ENCODE measurements around the gene HLA-DPB1.

Gene HLA-DPB1

DNA sequence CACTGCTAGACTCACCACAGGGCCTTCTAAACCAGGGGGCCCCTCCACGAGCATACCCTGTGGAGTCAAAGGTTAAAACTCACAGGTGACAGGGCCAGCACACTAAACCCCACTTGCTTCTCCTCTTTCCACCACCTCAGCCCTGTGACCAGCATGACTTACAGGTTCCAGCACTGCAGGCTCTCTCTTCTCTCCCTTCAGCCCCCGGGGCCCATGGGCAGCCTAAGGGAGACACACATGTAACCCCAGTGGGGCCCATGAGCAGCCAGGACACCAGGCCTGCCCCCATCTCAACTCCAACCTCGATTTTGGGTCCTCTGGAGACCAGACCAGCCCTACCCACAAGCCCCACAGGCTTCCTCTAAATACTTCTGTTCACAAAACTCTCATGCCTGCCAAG lies 28.0 kb downstream of the HLA-DPB1 start:
- H3K4me3 ChIP-seq (ENCODE audit: low read length), result no peak overlapping the region
- no peak for TF ChIP-seq ZNF274 (IDR thresholded peaks at IDR 0.05; ENCODE audit: low read depth, low read length)

DNA sequence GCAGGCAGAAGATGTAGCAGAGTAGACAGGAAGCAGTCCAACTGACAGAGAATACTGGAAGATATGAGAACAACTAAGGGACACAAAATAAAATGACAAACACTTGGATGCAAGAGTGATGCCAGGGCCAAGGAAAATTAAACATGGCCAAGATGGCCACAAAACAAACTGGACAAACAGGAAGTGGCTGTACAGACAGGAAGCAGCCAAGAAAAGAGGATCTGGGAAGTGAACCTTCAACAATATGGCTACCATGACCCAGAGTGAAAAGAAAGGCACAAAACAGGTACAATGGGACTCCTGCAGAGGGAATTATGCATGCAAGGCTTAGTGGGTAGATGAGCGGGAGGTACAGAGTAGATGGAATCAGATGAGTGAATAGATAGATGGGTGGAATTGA lies 29.1 kb downstream of the HLA-DPB1 start:
- H3K4me3 ChIP-seq (ENCODE audit: low read length), result no peak overlapping the region
- no peak for TF ChIP-seq ZNF274 (IDR thresholded peaks at IDR 0.05; ENCODE audit: low read depth, low read length)

DNA sequence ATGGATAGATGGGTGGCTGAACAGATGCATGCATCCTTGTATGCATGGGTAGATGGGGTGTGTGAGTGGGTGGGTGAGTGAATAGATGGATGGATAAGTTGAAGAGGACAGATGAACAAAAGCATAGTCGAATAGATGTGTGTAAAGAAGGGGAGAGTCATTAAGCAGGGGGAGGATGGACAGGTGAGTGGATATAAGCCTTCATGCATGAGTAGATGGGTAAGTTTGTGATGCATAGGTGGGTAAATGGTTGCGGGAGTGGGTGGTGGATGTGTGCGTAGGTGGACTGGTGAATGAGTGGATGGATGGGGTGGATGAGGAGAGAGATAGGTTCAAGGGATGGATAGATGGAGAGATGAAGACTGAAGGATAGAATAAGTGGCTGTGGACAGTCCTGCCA lies 29.6 kb downstream of the HLA-DPB1 start:
- H3K4me3 ChIP-seq (ENCODE audit: low read length), result no peak overlapping the region
- TF ChIP-seq ZNF274 (IDR thresholded peaks at IDR 0.05; ENCODE audit: low read depth, low read length), result no peak

DNA sequence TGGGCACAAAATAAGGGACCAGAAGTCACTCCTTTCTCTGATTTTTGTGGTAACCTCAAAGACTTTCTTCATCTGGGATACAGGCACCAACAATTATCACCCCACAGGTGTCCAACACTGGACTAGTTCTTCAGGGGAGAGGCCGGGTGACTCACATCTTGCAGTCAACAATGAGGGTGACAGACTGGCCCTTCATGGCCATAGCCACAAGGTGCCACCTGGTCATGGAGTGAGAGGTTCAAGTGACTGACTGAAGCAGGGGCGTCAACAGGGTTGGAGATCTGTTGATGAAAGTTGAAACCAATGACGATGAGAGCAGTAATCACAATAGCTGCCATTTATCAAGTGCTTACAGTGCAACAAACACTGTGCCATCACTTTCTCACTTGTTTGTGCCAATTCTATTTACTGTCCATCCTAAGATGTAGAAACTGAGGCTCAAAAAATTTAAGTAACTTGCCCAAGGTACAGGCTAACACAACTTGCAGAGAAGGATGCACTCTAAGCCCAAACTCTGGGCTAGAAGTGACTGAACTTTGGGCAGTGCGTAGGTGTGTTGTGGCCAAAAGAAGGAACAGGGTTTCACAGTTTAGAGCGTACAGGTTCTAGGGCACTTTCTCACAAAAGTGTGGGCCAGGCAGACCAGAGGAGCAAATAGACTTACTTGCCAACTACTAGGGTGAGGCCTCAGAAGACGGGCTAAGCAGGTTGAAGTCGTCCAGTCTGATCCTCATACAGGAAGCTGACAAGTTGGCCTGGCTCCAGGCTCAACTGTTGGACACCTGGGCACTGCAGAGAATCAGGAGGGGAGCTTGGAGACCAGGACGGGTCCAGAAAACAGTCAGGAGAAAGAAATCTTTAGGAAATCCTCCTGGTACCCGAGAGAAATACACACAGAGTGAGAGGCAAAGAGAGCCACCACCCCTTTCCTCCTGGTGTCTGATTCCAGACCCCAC lies 30.4 kb downstream of the HLA-DPB1 start:
- H3K4me3 ChIP-seq (ENCODE audit: low read length), result no peak overlapping the region
- TF ChIP-seq ZNF274 (IDR thresholded peaks at IDR 0.05; ENCODE audit: low read depth, low read length), result no peak

DNA sequence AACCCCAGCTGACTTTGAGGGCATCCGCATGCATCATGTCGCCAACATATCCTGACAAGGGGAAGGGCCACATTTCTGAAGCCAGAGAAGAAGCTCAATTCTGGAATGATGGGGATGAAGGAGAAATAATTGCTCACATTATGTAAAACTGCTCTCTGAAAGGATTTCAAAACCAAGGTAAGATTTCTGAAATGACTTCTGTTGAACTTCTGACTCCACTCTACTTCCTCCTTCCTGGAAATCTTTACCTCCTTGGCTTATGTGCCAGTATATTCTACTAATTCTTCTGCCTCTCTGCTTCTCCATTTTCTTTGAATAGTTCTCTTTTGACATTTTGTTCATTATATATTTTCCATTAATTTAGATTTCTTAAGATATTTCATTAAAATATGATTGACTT lies 31.9 kb downstream of the HLA-DPB1 start:
- TF ChIP-seq ZNF274 (IDR thresholded peaks at IDR 0.05; ENCODE audit: low read depth, low read length), result no peak

DNA sequence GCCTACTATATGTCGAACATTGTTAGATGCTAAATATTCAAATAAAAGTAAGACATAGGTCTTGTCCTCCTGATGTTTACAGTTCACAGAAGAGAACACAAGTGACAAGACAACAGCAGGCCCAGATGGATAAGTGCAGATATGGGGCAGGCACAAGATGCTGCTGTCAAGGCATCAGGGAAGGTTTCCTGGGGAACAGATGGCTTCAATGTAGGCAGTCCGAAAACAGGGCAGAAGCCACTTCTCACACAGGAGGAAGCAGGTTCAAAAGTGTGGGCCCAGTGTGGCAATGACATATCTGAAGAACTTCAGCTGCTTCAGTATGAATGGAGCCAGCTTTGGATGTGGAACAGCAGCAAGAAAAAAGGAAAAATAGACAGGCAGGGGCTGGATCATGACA lies 32.5 kb downstream of the HLA-DPB1 start:
- no peak for TF ChIP-seq ZNF274 (IDR thresholded peaks at IDR 0.05; ENCODE audit: low read depth, low read length)
- H3K4me3 ChIP-seq (ENCODE audit: low read length), result no peak overlapping the region

More for the DNA sequence above, 31.9 kb downstream of the HLA-DPB1 start:
- H3K4me3 ChIP-seq (ENCODE audit: low read length), result no peak overlapping the region

DNA sequence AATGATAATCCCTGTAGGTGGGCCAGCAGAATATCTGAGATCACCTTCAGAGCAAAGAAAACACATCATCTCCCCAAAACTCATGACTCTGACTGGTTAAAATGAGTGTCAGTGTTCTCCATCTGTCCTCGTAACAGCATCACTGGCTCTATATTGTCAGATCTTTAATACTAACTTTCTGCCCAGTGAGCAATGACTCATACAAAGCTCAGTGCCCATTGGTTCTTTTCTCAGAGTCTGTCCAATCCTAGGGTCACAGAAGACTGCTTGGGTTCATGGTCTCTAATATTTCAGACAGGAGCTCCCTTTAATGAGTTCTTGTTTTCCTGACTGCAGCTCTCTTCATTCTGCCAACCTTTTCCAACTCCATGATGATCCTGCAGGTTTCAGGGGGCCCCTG lies 36.4 kb downstream of the HLA-DPB1 start:
- no peak for TF ChIP-seq ZNF274 (IDR thresholded peaks at IDR 0.05; ENCODE audit: low read depth, low read length)

DNA sequence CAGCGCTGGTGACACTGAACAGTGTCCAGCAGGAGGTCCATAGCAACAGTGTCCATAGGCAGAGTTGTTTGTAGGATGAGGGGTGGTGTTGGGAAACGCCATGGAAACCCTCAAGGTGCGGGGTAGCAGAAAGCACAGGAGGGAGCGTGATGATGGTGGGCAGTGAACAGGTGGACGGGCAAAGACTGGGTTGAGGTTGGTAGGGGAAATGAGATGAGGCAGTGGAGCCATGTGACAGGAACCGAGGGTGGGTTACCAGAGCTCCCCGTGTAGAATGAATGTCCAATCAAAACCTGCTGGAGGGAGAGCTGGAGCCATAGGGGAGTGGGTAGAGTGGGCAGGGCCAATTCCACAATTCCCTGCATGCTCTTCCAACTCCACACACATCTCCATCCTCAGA lies 38.0 kb downstream of the HLA-DPB1 start:
- H3K4me3 ChIP-seq (ENCODE audit: low read length), result no peak overlapping the region
- TF ChIP-seq ZNF274 (IDR thresholded peaks at IDR 0.05; ENCODE audit: low read depth, low read length), result no peak

More for the DNA sequence above, 36.4 kb downstream of the HLA-DPB1 start:
- no peak overlapping the region for H3K4me3 ChIP-seq (ENCODE audit: low read length)

DNA sequence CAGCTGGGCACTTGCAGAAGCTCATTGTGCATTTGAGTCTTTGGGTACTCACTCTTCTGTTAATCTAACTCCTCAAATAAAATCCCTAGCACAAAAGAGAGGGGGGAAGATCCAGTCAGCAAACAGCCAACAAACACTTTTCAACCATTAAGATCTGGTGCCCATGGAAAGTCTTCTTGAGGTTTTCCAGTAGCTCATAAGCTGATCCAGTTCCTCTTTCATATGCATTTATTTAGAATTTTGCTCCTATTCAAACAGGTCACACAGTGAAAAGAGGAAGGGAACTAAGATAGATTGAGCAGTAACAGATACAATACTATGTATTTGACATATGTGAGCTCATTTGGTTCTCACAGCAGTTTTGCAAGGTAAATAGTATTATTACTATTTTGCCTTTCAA lies 38.6 kb downstream of the HLA-DPB1 start:
- no peak for TF ChIP-seq ZNF274 (IDR thresholded peaks at IDR 0.05; ENCODE audit: low read depth, low read length)

DNA sequence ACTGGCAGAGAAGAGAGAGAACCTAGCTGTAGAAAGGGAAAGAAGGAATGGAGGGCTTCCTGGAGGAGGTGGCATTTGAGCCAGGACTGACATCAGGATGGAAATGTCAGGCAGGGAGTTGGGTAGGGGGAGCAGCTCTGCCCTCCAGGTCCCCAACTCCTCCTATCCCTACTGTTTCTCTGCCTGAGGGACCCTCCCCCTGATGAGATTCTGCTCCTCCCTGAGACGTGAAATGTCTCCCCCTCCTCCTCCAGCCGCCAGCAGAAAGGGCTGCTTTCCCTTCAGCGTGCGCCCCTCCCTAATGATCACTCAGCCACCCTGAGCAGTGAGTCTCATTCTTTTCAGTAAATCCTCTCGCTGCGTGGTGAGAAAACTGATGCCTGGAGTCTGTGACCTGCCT lies 40.6 kb downstream of the HLA-DPB1 start:
- H3K4me3 ChIP-seq (ENCODE audit: low read length), result no peak overlapping the region
- no peak for TF ChIP-seq ZNF274 (IDR thresholded peaks at IDR 0.05; ENCODE audit: low read depth, low read length)

More for the DNA sequence above, 38.6 kb downstream of the HLA-DPB1 start:
- no peak overlapping the region for H3K4me3 ChIP-seq (ENCODE audit: low read length)

DNA sequence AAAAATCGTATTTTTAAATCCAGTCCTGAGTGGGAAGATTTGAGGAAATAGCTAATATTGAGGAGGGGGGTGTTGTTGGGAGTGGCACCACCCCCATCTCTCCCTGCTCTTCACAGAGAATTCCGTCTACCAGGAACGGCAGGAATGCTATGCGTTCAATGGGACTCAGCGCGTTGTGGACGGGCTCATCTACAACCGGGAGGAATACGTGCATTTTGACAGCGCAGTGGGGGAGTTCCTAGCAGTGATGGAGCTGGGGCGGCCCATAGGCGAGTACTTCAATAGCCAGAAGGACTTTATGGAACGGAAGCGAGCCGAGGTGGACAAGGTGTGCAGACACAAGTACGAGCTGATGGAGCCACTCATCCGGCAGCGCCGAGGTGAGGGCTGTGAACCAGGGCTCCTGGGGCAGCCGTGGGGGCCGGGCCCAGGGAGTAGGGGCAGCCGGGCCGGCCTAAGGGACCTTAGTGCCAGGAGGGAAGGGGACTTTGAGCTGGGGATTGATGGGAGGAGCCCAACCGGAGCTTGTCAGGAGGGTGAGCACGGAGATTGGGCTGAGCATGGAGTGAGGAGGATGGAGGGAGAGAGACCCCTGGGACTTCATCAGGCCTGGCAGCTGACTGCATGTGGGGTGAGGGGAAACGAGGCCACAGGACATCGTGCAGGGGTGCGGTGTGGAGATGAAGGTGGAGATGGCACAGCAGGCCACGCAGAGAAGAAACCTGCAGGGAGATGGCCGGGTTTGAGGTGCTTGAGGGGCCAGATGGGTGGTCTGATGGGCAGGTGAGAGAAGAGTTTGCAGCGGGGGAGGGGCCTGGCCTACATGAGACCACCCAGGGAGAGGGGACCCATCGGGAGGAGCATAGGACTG lies 41.3 kb downstream of the HLA-DPB1 start:
- H3K4me3 ChIP-seq (ENCODE audit: low read length), result no peak overlapping the region
- TF ChIP-seq ZNF274 (IDR thresholded peaks at IDR 0.05; ENCODE audit: low read depth, low read length), result no peak

DNA sequence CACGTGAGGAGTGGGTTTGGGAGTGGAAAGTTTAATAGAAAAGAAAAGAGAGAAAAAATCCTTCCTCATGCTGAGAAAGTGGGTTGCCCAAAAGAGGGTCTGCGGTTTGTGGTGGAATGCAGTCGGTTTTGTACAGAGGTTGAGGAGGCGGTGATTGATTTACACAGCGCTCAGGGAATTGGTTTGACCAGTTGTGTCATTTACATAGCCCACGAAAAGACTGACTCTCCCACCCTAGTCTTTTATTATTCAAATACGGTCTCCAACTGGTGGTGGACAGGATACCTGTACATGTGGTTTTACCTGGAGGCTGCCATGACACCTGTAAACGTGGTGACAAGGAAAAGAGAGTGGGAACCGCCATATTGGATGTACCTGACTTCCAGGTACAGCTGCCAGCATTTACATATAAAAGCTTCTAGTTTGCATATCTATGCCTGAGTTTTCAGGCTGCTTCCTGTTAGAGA lies 42.1 kb downstream of the HLA-DPB1 start:
- H3K4me3 ChIP-seq (ENCODE audit: low read length), result no peak overlapping the region; the same call in 1 of the 2 replicates
- TF ChIP-seq ZNF274 (IDR thresholded peaks at IDR 0.05; ENCODE audit: low read depth, low read length), result no peak

DNA sequence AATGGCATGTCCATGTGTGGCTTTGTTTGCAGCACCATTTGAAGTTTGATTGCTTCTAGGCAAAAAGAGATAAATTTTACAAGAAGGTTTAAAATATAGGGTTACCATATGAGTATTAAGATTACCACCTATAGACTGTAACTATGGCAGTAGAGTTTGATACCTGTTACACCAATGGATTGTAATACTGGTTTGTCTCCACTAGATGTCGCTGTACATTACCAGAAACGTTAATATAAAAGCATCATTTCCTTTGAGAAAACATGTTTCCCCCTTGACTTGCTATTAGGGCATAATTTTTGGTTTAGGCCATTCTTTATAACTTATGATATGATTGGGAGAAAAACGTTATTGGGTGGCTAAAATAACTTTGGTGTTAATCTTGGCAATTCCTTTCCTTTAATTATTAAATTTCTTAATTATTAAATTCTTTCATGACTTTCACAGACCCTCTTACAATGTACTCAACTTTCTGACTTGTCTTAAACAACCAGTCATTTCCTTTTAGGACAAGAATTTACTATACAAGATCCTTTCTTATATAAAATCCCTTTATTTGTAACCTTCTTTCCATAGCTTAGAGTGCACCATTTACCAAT lies 42.8 kb downstream of the HLA-DPB1 start:
- TF ChIP-seq ZNF274 (IDR thresholded peaks at IDR 0.05; ENCODE audit: low read depth, low read length), result no peak
- H3K4me3 ChIP-seq (ENCODE audit: low read length), result no peak overlapping the region

DNA sequence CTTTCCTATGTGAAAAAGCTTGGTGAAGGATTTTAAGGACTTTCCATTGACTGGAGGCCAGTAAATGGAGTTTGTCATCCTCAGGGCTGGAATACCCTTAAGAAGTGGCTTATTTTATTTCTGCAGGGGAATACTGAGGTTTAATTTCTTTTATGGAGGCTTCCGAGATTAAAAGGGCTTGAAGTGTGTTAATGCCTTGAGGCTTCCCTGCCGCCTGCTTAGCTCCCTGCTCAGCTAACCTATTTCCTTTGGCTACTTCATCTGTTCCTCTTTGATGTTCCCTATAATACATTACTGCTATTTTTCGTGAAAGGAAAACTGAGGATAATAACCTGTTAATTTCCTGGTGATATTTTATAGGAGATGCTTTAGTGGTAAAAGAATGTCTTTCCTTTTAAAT lies 44.2 kb downstream of the HLA-DPB1 start:
- TF ChIP-seq ZNF274 (IDR thresholded peaks at IDR 0.05; ENCODE audit: low read depth, low read length), result no peak
- H3K4me3 ChIP-seq (ENCODE audit: low read length), result no peak overlapping the region

Measured in GM08714 (cell line).